Measurements from ENCODE around the gene STAT5B. TPM values are rescaled to one million over a fixed set of nuclear protein-coding genes. Genes with fewer than 3 reads are reported as not detected.
A peak's percentile ranks its signal among the peaks of the same experiment; 100 is the strongest.
"Not testable (repeated sequence)": the region's sequence is repeated elsewhere in the genome, so short reads cannot be mapped to it uniquely, and the experiment has no call there.

Gene STAT5B
- total and polyA plus RNA-seq, 7 donors: 15.9 to 90.1 (median 68.8) TPM

DNA sequence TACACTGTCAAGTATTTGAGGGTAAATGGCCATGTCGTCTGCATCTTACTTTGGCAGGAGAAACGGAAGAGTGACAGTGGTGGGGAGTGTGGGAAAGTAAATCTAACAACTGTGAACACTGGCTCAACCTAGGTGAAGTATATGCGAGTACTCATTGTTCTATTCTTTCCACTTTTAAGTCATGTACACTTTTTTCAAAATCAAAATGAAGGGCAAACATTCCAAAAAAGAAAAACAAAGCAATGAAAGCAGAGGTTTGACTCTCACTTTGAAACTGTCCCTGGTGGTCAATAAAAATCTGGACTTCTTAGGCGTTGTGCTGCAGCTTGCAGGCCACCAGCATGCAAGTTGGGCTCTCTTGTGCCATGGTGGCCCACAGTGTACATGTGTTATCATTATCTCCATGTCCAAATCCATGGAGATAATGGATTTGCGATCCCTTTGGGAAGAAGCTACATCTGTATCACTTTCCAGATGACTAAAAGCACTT lies 32.7 kb downstream of the STAT5B start:
- WGBS, 3 donors: 42 to 67% (median 44%) methylated on average over 5 of the region's 5 CpGs
- no peaks in the 10 kb centered on the region for H3K36me3 ChIP-seq (ENCODE audit: insufficient read depth in 1 of 2, low read depth in 1 of 2)
- no peaks in the 10 kb centered on the region for H3K27me3 ChIP-seq (ENCODE audit: insufficient read depth in 3 of 3, low read length in 2 of 3)
- TF ChIP-seq, protein P1, sequence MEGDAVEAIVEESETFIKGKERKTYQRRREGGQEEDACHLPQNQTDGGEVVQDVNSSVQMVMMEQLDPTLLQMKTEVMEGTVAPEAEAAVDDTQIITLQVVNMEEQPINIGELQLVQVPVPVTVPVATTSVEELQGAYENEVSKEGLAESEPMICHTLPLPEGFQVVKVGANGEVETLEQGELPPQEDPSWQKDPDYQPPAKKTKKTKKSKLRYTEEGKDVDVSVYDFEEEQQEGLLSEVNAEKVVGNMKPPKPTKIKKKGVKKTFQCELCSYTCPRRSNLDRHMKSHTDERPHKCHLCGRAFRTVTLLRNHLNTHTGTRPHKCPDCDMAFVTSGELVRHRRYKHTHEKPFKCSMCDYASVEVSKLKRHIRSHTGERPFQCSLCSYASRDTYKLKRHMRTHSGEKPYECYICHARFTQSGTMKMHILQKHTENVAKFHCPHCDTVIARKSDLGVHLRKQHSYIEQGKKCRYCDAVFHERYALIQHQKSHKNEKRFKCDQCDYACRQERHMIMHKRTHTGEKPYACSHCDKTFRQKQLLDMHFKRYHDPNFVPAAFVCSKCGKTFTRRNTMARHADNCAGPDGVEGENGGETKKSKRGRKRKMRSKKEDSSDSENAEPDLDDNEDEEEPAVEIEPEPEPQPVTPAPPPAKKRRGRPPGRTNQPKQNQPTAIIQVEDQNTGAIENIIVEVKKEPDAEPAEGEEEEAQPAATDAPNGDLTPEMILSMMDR (IDR thresholded peaks at IDR 0.05): no peak
- H3K4me3 ChIP-seq: no peak overlapping the region
- H3K27ac ChIP-seq: peak overlapping the region; percentile 20
- intact Hi-C loops (cut with DNase I): no loop called here
- DNase-seq (no peak), ATAC-seq (peak in 1 of 4 donors; percentile 44)
- H3K4me1 ChIP-seq: peaks cover 38% of the 10 kb centered on the region
- H3K9me3 ChIP-seq: no peaks in the 10 kb centered on the region

DNA sequence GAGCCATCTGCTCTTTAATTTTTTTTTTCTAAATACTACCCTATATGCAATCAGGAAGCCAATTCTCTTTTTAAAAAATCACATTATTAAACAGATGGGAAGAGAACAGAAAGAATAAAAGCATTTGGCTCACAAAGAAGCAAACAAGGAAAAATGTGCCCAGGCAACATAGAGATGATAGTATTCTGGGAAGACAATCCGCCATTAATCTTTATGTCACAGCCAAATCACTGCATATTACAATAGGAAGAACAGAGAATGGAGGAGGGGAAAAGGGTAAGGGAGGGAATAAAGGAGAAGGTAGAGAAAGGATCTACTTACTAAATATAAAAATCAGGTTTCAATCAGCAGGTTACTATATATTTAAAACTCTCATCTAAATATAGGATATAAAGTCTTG lies 34.3 kb downstream of the STAT5B start:
- intact Hi-C loops (cut with DNase I): no loop called here
- no peak overlapping the region for H3K27ac ChIP-seq

DNA sequence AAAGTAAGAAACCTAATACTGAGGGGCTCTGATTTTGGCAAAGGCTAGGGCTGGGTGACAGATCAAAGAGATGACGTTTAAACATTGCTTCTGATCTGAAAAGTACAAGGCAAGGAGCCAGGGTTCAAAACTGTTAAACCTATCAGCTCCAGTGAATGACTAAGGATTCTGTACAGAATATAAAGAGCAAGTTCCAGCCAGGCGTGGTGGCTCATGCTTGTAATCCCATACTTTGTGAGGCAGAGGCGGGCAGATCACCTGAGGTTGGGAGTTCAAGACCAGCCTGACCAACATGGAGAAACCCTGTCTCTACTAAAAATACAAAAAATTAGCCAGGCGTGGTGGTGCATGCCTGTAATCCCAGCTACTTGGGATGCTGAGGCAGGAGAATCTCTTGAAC lies 35.3 kb downstream of the STAT5B start:
- WGBS, 3 donors: 71 to 78% (median 77%) methylated on average over 4 of the region's 4 CpGs
- H3K36me3 ChIP-seq (ENCODE audit: insufficient read depth in 1 of 2, low read depth in 1 of 2); ATAC-seq; intact Hi-C loops (cut with DNase I); H3K27me3 ChIP-seq (ENCODE audit: insufficient read depth in 3 of 3, low read length in 2 of 3); DNase-seq; H3K9me3 ChIP-seq; H3K4me3 ChIP-seq; H3K27ac ChIP-seq: not testable (repeated sequence)
- H3K4me1 ChIP-seq: peaks cover 22% of the 10 kb centered on the region

More for the DNA sequence above, 34.3 kb downstream of the STAT5B start:
- ATAC-seq (no peak), DNase-seq (no peak)
- TF ChIP-seq, protein P1 (IDR thresholded peaks at IDR 0.05): no peak
- Histone ChIP-seq H3K4me1 (peaks cover 31% of the 10 kb centered on the region), H3K4me3 (no peak overlapping the region), H3K27me3 (ENCODE audit: insufficient read depth in 3 of 3, low read length in 2 of 3) (no peaks in the 10 kb centered on the region), H3K36me3 (ENCODE audit: insufficient read depth in 1 of 2, low read depth in 1 of 2) (no peaks in the 10 kb centered on the region), H3K9me3 (no peaks in the 10 kb centered on the region)
- 82 to 97% (median 86%) methylated on average over 1 of the region's 1 CpG for WGBS, 3 donors

DNA sequence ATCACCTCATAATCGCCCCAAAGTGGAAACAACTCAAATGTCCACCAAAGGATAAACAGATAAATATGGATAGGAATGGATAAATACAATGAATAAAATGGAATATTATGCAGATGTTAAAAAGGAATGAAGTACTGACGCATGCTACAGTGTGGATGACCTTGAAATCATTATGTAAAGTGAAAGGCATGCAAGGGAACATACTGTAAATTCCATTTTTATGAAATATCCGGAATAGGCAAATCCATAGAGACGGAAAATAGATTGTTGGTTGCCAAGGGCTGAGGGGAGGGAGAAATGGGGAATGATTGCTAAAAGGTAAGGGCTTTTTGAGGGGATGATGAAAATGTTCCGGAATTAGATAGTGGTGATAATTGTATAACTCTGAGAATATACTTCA lies 36.0 kb downstream of the STAT5B start:
- Histone ChIP-seq H3K36me3 (ENCODE audit: insufficient read depth in 1 of 2, low read depth in 1 of 2) (no peaks in the 10 kb centered on the region), H3K4me3 (no peak overlapping the region), H3K9me3 (no peaks in the 10 kb centered on the region), H3K27ac (no peak overlapping the region), H3K4me1 (peaks cover 21% of the 10 kb centered on the region), H3K27me3 (ENCODE audit: insufficient read depth in 3 of 3, low read length in 2 of 3) (no peaks in the 10 kb centered on the region)
- TF ChIP-seq, protein P1 (IDR thresholded peaks at IDR 0.05): no peak
- ATAC-seq: no peak
- WGBS, 3 donors: 68 to 81% (median 76%) methylated on average over 5 of the region's 5 CpGs
- intact Hi-C loops (cut with DNase I): no loop called here
- no peak for DNase-seq

DNA sequence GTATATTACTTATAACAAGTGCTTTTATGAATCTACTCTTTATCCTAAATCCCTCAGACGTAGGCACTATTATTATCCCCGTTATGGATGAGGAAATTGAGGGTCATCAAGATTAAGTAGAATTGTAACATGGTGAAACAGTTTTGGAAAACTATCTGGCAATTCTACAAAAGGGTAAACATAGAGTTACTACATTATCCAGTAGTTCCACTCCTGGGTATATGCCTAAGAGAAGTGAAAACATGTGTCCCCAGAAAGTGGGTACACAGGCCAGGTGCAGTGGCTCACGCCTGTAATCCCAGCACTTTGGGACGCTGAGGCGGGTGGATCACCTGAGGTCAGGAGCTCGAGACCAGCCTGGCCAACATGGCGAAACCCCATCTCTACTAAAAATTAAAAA lies 36.6 kb downstream of the STAT5B start:
- intact Hi-C loops (cut with DNase I); DNase-seq: not testable (repeated sequence)
- WGBS, 3 donors: 77 to 91% (median 80%) methylated on average over 7 of the region's 7 CpGs

DNA sequence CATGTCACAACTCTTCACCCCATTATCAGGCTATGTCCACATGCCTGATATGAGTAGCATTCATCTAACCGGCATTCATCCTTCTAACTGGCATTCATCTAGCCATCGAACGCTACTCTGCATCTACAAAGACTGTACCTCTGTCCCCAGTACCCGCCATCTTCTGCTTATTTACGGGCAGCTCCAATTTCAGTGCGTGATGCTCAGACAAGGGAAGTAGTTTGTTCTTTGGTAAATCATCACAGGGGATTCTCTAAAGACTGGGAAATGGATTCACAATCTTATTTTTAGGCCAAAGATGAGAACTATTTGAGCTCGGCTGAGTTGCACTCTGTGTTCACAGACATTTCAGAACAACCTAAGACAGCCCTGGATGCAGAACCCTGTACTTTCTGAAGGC lies 39.4 kb downstream of the STAT5B start:
- DNase-seq (no peak), ATAC-seq (peak in 3 of 4 donors; percentile 20 to 50 (median 42))
- Histone ChIP-seq H3K4me1 (peaks cover 35% of the 10 kb centered on the region), H3K27ac (peak overlapping the region; percentile 88), H3K36me3 (ENCODE audit: insufficient read depth in 1 of 2, low read depth in 1 of 2) (no peaks in the 10 kb centered on the region), H3K4me3 (no peak overlapping the region), H3K9me3 (no peaks in the 10 kb centered on the region), H3K27me3 (ENCODE audit: insufficient read depth in 3 of 3, low read length in 2 of 3) (no peaks in the 10 kb centered on the region)
- TF ChIP-seq, protein P1 (IDR thresholded peaks at IDR 0.05): no peak
- intact Hi-C loops (cut with DNase I): no loop called here
- WGBS, 3 donors: 39 to 67% (median 48%) methylated on average over 7 of the region's 7 CpGs

More for the DNA sequence above, 36.6 kb downstream of the STAT5B start:
- H3K9me3 ChIP-seq; H3K4me3 ChIP-seq; H3K27me3 ChIP-seq (ENCODE audit: insufficient read depth in 3 of 3, low read length in 2 of 3); H3K27ac ChIP-seq; ATAC-seq; H3K36me3 ChIP-seq (ENCODE audit: insufficient read depth in 1 of 2, low read depth in 1 of 2): not testable (repeated sequence)
- peaks cover 27% of the 10 kb centered on the region for H3K4me1 ChIP-seq

Data from psoas muscle (tissue), 8 donors.